NCI-H2029 (cell line): ENCODE data around the gene CD84.
"Not testable (repeated sequence)": the region's sequence is repeated elsewhere in the genome, so short reads cannot be mapped to it uniquely, and the experiment has no call there.

Source experiments
- DNase-seq: peaks from one replicate; lab custom pipeline; 2025; lab: John Stamatoyannopoulos, UW

Gene CD84

GRCh38 chr1:160517519-160517918 is 61.8 kb downstream of the CD84 start:
- DNase-seq: not testable (repeated sequence)

- DNase-seq: not testable (repeated sequence)
Measured at GRCh38 chr1:160515908-160516307, 63.4 kb downstream of the CD84 start.

- no peak for DNase-seq
Measured at GRCh38 chr1:160504651-160505050, 74.6 kb downstream of the CD84 start.

- no peak for DNase-seq
Measured at GRCh38 chr1:160503087-160503486, 76.2 kb downstream of the CD84 start.

- DNase-seq: no peak
Measured at GRCh38 chr1:160500321-160500990, 78.8 kb downstream of the CD84 start.

GRCh38 chr1:160499631-160500030 is 79.7 kb downstream of the CD84 start:
- no peak for DNase-seq

- DNase-seq: not testable (repeated sequence)
Measured at GRCh38 chr1:160498301-160499065, 80.8 kb downstream of the CD84 start.

- DNase-seq: no peak
Measured at GRCh38 chr1:160496334-160496733, 83.0 kb downstream of the CD84 start.

GRCh38 chr1:160494620-160495019 is 84.7 kb downstream of the CD84 start:
- DNase-seq: no peak

GRCh38 chr1:160492617-160493016 is 86.7 kb downstream of the CD84 start:
- no peak for DNase-seq

- no peak for DNase-seq
Measured at GRCh38 chr1:160491981-160492380, 87.3 kb downstream of the CD84 start.
